NCI-H2227 (cell line): ENCODE measurements around the gene CHAT.

Experiments
- DNase-seq: peaks from one replicate; lab custom pipeline; 2025; ENCODE audit not compliant: unreplicated experiment; lab: John Stamatoyannopoulos, UW

The CHAT gene

DNA sequence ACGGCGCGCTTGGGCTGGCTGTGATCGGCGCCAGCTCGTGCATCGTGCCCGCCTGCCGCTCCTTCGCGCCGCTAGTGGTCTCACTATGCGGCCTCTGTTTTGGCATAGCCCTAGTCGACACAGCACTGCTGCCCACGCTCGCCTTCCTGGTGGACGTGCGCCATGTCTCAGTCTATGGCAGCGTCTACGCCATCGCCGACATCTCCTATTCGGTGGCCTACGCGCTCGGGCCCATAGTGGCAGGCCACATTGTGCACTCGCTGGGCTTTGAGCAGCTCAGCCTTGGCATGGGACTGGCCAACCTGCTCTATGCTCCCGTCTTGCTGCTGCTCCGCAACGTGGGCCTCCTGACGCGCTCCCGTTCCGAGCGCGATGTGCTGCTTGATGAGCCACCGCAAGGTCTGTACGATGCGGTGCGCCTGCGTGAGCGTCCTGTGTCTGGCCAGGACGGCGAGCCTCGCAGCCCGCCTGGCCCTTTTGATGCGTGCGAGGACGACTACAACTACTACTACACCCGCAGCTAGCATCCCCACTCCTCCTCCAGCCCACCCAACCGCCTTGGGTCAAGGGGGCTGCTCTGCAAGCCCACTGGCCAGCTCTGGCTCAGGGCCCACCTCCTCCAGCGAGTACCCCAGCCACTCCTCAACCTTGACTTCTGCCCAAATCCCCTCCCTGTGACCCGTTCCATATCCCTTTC, 1.9 kb upstream of the CHAT start:
- no peak for DNase-seq

DNA sequence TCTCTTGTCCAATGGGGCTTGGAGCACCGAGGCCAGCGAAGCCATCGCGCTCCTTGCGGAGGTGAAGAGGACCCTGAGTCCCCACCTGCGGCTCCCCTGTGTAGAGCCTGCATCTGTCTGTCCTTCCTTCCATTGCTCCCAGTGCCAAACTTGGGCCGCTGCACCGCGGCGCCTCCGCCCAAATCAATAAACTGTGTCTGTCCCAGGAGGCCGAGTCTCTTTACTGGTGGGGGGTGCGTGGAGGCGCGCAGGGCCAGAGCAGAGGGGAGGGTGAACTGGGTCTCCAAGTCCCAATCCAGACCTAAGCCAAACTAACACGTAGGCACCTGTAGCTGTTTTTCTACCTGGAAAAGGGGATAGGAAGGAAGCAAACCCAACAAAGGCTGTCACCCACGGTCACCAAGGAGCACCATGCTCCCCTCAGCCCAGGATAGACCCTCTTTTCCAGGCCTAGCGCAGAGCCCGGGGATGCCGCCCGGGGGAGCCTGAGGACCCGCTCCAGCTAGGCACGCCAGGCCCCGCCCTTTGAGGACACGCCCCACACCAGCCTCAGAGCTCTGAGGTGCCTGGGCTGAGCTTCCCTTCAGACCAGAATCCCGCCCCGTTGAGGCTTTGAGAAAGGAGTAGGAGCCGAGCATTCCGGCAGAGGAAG, 1.2 kb upstream of the CHAT start:
- DNase-seq = no peak

DNA sequence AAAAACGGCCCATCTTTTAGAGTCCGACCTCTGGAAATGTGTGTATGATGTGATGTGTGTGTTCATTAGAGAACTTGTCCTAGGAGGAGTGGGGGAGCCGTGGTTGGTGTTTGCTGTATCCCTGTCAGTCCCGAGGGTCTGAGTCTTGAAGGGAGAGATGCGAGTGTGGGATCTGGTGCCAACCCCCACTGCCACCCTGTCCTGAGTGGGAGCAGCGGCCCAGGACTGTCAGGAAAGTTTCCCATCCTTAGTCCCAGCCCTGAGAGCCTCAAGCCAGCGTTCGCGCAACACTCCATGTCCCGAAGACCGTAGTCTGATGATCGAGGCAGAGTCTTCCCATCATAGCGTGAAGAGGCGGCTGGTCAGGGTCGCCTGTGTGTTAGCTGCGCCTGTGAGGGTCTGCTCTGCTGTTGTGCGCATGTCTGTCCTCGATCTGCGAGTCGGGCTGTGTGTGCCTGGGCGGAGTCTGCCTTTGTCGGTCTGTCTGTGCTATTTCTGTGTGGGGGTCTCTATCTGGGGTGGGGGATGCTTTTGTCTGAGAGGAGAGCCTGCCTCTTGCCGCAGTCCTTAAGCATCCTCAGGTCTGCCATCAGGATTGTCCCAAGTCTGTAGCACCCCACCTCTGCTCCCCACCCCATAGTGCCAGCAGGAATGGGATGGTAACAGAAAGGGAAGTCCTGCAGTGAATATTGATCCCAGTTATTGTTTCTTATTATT, 514 bp upstream of the CHAT start:
- DNase-seq = no peak

DNA sequence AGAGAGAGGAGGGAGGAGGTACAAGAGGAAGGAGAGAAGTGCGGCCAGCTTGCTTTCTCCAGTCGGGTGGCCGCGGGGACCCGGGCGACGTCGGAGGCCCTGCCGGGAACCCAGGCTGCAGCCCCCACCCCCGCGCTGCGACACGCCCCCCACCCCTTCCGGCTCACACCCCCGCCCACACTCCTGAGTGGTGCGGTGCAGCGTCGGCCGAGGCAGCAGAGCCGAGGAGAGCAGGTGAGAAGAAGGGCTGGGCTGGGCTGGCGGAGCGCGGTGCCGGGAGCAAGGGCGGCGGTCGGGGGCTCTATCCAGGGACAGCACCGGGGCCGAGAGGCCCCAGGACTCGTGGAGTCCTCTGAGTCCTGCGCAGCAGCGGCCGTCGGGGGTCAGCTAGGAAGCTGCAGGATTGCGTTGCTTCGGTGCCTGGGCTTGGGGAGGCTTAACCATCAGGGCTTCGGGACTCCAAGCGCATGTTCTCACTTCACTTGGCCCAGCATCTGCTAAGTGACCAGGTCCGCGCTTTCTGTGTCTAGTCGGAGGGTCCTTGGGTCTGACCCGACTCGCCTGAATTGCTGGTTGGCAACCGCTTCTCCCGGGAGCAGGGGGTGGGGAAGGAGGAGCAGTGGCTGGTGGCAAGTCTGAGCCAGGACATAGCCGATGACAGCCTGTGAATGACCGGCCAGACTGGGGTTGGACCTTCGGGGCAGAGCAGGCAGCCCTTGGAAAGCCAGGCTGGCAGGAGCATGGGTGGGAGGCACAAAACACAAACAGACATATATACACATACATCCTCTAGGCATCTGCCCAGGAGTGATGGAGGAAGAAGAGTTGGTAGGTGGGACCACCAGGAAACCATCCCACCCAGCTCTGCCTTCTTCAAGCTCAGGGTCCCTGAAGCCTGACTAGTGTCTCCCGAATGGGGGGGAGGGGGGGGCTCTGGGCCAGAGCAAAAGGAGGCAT, 683 bp downstream of the CHAT start:
- DNase-seq = peak; percentile 8

DNA sequence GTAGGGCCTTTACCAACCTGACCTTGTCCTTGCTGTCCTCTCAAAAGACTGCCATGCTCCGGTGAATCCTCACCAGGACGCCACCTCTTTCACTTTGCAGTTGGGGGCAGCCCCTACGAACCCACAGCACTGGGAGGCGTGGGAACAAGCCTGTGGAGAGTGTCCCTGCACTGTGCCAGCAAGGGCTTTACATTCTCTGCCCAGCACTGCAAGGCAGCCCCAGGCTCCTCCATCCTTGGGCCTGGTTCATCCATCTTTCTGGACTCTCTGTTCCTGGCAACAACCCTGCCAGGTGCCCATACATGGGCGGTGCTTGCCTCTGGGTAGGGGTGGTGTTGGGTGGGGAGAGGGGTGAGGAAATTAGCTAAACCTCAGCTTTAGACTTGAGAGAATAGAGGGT, 1.4 kb downstream of the CHAT start:
- no peak for DNase-seq

DNA sequence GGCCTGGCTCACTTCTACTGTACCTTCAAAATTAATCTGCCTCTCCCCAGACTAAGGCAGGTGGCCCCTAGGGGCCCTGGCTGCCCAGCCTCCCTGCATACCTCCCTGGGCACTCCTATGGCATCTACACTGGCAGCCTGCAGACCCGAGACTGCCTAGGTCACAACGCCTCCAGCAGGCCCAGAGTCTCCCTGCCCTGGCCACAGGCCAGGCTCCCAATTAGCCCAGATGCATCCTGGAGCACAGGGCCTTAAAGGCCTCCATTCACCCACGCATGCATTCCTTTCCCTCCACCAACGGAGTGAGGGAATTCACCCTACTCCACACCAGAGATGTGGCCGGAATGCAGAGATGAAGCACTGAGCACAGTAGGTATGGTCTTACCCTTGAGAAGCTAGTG, 1.9 kb downstream of the CHAT start:
- DNase-seq = no peak

DNA sequence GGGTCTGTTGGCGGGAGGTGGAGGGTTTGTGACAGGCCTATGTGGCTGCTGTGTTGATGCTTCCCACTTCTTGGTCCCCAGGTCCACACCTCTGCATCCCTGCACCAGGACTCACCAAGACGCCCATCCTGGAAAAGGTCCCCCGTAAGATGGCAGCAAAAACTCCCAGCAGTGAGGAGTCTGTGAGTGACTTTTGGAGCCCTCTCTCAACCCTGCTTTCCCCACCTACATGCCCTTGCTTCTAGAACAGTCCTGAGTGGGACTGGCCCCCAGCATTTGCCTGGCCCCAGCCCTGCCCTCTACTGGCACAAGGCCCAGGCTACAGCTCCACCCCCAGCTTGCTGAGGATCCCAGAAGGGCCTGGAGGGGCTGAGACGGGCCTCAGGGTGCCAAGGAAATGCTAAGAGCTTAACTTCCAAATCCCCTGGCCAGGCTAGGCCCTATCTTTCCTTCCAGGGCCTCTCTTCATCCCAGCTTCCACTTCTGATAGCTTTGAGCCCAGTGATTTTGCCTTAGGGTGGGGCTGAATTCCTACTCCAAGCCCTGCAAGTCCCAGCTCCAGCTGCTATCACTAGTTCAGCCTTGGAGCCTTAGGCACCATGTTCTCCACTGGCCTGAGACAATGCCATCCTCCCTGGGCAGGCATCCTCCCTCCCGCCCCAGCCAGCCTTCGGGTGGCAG, 2.7 kb downstream of the CHAT start:
- DNase-seq = no peak

DNA sequence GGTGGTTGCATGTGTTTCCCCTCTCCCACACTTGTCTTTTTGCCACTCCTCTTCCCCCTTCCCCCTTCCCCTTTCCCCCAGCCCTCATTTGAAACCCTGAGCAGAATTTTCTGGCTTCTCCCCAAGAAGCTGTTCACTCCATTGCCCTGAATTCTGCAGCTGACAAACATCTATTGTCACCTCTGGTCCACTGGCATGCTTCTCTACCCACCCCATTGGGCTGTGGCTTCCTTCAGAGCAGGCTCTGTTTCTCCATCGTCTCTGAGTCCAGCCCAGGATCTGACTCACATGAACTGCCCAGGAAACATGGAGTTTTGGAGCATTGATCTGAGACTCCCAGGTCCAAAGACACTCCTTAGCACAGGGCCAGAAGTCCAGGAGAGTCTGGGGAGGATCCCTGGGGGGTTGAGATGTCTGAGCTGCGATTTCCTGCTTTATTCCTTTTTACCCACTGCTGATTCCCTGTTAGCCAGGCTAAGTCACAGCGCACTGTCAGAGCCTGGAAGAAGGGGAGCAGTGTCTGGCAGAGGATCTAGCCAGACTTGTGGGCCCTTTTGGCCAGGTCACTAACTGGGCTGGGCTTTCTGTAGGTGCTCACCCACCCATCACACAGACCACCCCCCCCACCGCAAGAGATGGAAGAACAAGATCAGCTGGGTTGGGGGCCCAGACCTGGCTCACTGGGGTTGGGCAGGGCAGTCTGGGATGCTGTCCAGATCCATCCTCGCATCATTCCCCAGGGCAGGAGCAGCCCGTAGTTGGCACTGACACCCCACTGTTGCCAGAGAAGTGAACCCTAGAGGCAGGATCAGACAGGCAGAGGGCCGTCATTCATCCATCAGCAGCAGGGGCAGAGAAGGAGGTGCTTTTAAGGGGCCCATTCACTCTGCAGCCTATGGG, 3.5 kb downstream of the CHAT start:
- no peak for DNase-seq

DNA sequence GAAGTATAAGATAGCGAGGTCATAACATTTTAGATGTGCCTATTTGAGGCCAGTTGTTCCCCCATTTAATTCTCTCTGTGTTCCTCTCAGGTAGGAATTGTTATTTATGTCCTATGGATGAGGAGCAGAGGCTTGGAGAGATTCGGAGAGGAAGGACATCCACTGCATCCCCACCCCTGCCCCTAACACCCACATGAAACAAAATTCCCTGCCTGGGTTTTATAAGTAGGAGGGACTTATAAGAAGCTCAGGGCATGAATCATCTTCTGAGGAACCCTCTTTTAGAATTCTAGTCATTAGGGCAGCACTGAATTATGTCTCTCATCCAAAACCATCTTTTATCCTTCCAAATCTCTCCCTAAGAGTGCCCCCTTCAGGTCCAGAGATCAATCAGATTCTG, 5.0 kb downstream of the CHAT start:
- DNase-seq = no peak

DNA sequence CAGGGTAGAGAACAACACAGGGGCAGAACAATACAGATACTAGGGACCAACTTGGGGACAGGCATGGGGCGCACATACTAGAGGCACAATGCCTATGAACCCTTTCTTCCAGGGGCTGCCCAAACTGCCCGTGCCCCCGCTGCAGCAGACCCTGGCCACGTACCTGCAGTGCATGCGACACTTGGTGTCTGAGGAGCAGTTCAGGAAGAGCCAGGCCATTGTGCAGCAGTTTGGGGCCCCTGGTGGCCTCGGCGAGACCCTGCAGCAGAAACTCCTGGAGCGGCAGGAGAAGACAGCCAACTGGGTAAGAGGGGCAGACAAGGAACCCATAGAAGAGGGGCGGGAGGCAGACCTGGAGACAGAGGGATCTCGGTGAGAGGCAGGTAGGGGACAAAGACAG, 5.8 kb downstream of the CHAT start:
- no peak for DNase-seq

DNA sequence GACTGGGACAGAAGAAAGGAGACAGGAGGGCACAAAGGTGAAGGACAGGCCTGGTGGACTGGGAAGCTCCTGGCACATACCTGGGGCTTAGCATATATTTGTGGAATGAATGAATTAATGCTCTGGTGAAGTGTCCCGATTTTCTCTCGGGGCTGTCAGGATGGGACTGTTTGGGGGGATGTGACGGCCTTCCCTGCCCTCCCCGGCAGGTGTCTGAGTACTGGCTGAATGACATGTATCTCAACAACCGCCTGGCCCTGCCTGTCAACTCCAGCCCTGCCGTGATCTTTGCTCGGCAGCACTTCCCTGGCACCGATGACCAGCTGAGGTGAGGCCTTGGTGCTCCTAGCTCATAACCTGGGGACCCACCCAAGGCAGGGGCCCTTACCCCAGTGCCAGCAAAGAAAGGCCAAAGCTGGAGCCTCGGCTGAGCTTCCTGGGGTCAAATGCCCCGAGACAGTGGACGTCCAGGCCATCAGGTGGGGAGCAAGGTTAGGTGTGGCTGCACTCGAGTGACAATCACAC, 6.5 kb downstream of the CHAT start:
- DNase-seq = no peak

DNA sequence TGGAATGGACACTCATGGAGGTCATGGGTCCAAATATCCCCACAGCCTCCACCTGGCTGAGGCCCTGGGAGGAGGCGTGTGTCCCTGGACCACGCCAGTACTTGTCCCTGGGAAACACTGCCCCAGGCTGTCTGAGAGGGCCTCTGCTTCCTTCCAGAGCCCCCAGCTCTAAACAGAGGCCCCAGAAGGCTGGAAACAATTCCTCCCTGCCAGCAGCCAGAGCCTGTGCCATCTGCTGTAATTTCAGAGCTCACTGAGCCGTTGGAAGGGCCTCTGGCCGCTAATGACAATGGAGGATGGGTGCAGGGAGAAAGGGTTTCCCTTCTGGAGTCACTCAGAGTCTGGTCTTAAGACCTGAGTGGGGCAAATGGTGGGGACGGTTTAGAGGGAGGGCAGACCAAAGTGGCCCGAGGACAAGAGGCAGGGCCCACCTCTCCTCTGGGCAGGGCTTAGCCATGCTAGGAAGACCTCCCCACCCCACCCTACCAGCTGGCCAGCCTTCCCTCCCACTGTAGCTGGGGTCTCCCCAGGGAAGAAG, 7.1 kb downstream of the CHAT start:
- DNase-seq = peak; percentile 37

DNA sequence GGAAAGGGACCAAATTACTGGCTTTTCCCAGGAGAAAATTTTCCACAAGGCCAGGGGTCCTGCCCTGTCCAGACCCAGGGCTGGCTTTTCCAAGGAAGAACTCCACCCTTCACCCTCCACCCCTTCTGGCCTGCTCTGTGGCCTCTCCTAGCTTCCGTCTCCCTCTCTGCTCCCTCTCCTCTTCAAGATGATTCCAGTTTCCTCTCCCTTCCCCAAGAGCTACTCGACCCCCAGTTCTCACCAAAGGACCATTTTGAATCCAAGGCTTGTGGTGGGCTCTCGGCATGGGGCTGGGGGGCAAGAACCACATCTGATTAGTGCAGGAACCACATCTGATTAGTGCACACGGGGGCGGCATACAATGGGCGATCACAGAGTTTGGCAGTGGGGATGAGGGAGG, 7.7 kb downstream of the CHAT start:
- no peak for DNase-seq

DNA sequence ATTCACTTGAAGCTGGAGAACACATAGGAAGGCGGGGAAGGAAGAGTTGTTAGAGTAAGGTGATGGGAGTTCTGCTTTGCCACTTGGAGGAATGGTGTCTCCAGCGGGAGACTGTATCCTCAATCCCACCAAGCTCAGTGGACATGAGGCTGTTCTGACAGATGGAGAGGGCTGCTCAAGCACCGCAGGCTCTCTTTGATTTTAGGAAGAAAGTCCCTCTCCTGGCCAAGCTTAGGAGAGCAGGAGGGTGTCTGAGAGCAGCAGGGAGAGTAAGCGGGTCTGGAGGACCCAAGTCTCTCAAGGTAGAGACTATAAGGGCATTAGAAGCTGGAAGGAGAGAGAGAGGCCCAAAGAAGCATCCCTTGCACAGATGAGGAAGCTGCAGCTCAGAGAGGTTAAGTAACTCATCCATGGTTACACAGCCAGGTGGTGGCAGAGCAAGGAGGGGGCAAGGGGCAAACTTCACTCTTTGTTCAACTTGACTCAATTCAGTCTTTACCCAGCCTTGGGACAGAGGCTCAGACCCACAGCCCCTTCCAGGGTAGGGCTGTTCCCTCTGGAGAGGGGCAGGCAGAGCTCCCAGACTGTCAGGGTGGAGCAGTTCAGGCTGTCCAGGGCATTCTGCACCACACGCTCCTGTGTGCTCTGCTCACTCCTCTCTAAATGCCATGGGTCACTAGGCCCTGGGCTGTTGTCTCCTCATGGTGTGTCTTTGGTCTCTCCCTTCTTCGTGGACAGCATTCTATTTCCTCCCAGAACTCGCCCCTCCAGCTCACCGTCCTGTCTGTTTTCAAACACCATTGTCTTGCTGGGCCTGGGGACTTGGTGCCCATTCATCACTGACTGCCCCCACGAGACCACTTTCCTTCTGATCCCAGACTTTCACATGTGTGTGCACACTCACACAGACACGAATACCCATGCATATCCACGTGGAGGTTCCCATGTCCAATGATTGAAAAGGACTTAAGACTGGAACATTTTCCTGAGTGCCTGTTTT, 8.9 kb downstream of the CHAT start:
- no peak for DNase-seq

DNA sequence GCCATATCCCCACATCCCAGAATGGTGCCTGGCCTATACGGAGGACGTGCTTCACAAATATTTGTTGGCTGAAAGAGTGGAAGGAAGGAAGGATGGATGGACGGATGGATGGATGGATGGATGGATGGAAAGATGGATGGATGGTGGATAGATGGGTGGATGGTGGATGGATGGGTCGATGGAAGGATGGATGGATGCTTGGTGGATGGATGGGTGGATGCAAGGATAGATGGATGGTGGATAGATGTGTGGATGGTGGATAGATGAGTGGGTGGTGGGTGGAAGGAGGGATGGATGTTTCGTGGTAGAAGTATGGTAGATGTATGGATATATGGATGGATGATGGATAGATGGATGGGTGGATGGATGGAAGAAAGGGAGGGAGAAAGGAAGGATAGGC, 10.8 kb downstream of the CHAT start:
- no peak for DNase-seq

DNA sequence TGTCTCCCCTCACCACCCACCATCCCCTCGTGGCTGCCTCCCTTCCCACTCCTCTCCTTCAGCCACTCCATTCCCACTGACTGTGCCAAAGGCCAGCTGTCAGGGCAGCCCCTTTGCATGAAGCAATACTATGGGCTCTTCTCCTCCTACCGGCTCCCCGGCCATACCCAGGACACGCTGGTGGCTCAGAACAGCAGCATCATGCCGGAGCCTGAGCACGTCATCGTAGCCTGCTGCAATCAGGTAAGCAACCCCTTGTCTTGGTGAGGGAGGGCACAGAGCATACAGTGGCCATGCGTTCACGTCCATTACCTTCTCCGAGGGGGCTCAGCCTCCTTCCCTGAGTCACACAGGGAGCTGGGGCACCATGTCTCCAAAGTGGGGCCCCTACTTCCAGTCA, 11.6 kb downstream of the CHAT start:
- DNase-seq = no peak

DNA sequence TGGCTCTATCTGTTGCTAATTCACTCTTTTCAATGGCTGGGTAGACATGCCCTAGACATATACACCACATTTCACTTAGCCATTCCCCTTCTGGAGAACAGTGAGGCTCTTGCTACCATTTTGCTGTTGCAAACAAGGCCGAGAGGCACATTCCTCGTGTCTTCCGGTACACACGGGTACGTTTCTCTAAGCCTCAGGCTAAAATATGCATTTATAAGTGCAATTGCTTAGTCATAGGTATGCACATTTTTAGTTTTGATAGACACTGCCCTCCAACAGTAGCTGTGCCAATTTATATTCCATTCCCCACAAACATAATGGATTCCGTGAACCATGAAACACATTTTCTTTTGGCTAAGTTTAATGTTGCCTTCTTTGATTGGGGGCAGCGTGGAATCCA, 13.2 kb downstream of the CHAT start:
- DNase-seq = no peak

DNA sequence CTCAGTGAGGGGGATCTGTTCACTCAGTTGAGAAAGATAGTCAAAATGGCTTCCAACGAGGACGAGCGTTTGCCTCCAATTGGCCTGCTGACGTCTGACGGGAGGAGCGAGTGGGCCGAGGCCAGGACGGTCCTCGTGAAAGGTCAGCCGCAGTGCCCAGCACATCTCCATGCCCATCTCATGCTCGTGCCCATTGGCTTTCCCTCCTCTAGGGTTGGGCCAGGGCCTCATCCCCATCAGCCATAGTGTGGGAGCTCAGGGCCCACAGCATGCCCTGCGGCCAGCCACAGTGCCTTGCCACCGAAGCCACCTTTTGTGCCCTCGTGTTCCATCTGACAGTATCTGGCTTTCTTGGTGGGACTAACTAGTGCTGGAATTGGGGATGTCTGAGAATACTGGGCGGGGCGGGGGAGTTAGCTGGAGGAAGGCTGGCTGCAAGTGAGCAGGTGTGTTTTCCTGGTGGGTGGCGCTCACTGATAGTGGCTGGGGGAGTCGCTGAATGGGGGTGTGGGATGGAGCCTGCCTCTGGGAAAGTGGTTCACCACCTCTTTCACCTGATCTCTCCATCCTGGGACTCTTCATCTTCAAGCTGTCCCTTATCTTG, 13.9 kb downstream of the CHAT start:
- DNase-seq = no peak
